ENCODE results near the gene PTPN6.

The PTPN6 gene

DNA sequence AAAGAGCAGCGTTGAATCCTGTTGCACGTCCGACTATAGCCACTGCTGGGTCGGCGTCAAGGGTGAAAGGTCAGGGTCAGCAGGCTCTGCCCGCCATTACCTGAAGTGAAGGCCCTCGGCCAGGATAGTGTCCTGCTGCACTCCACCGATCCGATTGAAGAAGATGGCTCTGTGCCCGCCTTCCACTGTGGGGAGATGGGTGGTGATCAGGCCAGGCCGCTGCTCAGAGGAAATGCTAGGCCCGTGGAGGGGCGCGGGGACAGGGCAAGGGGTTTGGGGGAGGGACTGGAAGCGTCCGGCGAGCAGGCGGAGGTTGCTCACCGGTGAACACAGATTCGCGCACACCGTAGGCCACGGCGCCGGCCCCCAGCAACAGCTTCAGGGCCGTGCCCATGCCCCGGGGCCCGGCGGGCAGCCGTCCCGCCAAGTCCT is 19.0 kb downstream of the PTPN6 start:
- no peak for DNase-seq (ENCODE audit: low read depth in 3 of 3)

DNA sequence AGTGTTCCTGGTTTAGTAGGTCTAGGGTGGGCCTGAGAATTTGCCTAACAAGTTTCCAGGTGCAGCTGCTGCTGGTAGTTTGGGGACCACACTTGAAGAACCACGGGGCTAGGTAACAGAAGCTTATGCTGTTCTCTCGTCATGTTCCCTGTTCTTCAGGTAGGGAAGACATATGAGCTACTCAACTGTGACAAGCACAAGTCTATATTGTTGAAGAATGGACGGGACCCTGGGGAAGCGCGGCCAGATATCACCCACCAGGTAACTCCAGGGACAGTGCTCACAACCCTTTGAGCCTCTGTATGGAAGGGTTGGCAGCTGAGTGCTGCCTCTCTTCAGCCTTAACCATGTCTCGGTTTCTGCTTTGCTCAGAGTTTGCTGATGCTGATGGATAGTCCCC is 23.0 kb downstream of the PTPN6 start:
- no peak for DNase-seq (ENCODE audit: low read depth in 3 of 3)

DNA sequence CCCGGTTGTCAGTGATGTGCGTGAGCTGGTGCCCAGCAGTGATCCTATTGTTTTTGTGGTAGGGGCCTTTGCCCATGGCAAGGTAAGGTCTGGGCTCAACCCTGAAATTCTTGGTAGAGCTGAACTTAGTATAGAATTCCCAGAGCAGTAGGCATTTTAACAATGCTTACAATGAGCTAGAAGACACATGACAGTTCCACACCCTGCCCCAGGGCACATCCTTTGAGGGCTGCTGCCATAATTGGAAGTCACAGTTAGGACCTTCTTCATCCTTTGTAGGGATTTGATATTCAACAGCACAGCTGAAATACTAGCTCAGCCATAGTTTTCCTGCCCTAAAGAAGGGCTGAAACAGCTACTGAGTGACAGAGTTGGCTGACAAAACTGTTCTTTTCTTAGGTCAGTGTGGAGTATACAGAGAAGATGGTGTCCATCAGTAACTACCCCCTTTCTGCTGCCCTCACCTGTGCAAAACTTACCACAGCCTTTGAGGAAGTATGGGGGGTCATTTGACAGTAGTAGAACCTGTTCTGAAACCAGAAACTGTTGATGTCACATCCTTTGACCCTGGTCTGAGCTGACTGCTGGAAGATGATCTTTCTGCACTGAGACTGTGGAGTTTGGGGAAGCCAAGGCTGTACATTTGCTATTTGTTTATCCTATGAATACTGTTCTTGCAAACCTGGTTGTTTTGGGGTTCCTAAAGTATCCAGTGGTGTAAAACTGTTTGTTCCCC is 24.3 kb downstream of the PTPN6 start:
- DNase-seq (ENCODE audit: low read depth in 3 of 3): no peak

DNA sequence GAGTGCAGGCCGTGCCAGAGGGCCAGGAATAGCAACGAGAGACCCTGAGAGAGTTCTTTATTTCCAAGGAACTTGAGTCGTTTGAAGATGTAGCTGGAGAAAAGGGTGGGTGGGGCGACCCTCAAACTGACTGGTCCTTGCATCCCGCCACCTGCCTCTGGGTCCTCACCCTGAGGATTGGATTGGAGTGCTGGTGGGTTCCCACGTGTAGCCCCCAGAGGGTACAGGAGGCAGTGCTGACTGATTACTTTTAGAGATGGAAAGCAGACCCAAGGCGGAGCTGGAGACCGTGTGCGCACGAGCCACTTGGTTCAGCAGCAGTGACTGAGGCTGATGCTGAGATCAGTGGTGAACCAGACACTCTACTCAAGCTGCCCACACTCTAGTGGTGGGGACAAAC is 26.5 kb downstream of the PTPN6 start:
- no peak for DNase-seq (ENCODE audit: low read depth in 3 of 3)

DNA sequence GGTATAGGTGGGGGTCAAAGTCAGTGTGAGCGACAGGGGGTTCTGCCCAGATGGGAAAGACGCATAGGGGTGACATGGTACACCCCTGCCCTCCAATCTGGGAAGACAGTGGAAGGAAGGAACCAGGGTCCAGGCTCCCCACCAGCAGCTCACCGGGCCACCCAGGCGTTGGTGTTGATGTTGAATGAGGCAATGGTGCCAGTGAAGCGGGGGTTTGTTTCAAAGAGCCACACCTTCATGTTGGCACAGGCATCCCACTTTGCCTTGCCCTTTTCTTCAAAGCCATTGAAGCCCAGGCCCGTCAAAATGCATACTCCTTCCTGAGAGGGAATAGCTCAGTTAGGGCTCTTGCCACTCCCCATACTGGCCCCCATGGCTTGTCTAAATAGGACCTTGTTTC is 27.0 kb downstream of the PTPN6 start:
- DNase-seq (ENCODE audit: low read depth in 3 of 3): no peak

DNA sequence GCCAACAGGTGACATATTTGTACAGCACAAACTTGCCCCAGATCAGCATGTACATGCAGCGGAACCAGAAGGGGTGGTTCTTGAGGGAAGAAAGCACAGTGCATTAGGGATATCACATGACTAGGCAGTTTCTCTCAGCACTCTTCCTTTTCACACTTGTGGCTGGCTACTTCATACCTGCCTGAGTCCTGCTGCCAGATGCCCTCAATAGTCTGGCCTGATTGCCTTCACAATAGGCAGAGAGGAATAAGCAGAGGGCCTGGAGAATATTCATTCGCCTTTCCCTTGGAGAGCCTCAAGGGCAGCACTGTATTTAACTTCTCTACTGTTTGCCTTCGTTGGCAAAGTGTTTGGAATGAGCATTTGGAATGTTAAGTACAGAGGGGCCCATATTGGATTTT is 27.5 kb downstream of the PTPN6 start:
- DNase-seq (ENCODE audit: low read depth in 3 of 3): no peak

DNA sequence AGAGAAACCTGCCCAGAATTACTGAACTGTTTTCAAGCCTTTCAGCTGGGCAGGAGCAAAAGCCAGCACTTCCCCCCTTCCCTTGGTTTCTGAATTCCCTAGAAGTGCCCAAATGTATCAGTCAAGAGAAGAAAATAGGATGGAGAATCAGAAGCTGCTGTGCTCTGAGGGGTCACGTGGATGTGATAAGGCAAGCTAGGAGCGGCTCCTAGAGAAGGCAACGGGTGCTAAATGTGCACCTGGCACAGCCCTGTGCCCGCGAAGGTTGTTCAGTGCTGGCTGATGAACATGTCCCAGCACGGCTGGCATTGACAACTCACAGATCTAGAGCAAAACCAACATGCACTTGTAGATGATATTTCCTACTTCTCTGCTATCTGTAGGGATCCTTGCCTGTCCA is 27.9 kb downstream of the PTPN6 start:
- no peak for DNase-seq (ENCODE audit: low read depth in 3 of 3)

DNA sequence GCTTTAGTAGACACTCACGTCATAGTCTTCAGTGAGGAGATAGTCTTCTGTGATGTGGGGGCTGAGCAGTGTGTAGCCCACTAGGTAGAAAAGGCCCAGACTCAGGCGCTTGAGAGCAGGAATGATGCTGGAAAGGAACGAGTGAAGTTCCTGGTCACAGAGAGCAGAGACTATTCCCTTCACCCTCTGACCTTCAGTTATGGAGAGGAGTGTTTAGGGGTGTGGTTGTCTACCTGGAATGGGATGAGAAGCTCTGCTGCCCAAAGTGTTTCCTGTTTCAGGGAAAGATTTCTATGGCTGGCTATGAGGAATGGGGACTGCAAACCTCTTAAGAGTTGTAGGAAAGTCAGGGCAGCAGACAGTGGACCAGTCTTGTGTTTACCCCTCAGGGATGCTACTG is 28.3 kb downstream of the PTPN6 start:
- no peak for DNase-seq (ENCODE audit: low read depth in 3 of 3)

DNA sequence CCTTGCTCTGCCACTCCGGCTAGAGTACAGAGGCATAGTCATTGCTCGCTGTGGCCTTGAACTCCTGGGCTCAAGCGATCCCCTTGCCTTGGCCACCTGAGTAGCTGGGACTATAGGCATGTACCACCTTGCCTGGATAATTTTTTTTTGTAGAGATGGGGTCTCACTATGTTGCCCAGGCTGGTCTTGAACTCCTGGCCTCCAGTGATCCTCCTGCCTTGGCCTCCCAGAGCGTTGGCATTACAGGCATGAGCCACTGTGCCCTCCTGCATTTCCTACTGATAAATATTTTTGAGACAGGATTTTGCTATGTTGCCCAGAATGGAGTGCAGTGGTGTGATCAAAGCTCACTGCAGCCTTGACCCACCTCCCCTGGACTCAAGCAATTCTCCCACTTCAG is 28.9 kb downstream of the PTPN6 start:
- DNase-seq (ENCODE audit: low read depth in 3 of 3): no peak

DNA sequence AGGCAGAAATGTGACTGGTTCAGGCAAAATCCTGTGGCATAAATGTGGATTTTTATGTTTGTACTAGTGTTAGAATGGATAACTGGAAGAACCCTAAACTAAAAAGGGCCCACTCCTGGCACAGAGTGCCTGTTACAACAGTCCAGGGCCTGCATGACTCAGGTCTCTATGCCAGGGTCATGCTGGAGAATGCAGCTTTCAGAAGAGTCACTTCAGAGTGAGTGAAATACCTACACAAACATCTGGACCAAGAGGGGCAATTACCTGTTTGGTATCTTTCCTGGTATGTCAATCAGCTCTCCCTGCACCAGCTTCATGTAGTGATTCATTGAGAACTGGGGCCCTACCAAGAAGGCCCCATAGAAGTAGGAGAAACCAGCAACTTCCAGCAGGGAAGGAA is 29.6 kb downstream of the PTPN6 start:
- DNase-seq (ENCODE audit: low read depth in 3 of 3): no peak

DNA sequence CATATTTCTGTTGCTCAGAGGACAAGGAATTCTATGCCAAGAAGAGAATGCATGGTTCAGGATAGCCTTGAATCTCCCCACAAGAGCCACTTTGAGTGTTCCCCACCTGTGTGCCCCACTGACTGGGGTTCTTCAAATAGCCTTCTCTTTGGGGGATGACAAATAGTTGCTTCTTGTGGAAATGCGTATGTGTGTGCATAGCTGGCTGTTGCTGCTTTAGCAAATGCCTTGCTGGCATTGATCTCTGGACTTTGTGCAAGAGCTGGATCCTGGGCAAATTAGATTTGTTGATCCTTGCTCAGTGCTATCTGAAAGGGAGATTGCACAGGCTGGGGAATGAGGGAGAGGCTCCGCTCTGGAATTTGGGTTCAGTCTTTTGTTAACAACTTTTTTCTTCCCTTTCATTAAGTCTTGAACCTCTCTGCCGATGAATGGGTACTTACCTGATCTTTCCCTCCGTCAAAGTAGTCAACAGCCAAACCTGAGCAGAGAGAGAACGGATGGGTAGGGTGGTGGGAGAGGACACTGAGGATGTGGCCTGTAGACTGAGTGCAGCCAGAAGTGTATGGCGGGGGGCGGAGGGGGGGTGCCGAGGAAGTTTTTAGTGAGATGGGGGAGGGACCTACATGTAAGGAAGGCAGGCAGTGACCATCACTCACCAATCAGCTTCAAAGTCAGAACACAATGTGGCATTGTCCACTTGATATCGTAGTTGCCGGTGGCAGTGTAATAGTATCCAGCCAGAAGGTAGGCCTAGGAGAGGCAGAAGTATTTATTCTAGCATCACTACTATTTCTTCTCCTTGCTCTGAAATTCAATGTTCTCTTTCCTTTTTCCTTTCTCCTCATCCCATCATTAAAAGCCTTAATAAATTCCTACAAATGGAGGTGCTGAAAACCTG is 30.2 kb downstream of the PTPN6 start:
- no peak for DNase-seq (ENCODE audit: low read depth in 3 of 3)

DNA sequence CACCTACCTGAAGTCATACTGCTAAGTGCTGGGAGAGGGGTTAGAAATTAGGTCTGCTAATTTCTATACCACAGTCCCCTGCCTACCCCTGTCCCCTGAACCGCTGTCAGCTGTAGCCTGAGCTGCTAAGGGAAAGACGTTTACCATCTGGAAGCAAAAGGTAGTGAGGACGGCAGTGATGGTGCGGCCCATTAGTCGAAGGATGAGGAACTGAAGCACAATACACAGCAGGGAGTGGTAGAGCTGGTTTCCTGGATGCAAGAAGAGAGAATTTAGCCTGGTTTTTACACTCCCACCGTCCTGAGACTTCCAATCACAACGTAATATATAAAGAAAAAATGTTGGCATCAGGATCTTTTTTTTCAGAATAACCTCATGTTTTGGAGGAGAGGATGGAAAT is 31.4 kb downstream of the PTPN6 start:
- no peak for DNase-seq (ENCODE audit: low read depth in 3 of 3)

DNA sequence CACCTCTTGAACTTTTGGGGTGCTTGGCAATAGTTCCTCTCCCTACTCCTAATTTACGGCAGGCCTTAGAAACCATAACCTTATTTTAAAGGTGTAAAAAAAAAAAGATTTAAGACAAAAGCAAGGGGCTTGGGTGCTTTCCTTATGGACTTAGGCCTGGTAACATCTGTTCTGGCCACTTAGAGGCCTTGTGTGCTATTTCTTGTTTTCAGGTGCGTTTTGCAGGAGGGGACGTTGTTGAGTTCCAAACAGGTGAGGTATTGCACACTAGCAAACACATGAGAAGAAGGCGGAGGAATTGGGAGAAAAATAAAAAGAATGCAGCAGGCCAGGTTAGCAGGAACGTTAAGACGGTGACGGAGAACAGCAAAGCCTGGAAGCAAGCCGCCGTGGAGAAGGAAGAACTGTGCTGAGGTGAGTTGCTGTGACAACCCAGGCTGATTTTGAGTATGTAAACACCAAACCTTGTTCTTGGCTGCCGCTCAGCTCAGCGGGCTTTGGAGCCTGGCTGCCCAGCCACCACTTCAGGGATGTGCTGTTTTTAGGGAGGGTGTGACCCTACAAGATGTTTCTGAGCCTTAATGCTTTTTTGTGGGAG is 36.9 kb downstream of the PTPN6 start:
- DNase-seq (ENCODE audit: low read depth in 3 of 3): no peak

DNA sequence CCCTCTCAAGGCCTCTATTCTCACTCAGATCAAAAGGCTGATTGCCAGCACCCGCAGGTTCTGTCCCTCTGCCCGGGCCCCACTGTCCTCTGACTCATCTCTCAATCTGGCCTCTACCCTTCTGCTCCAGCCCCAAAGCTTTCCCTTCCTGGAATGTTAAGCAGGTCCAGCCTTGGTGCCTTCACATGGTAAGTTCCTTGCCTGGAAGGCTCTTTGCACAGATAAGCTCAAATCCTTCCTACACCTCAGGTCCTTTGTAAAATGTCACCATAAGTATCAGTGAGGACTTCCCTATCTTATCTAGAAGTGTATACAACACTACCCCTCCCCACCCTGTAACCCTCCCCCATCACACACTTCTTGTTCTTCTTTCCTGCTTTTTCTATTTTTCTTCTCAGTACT is 44.9 kb downstream of the PTPN6 start:
- DNase-seq (ENCODE audit: low read depth in 3 of 3): no peak

DNA sequence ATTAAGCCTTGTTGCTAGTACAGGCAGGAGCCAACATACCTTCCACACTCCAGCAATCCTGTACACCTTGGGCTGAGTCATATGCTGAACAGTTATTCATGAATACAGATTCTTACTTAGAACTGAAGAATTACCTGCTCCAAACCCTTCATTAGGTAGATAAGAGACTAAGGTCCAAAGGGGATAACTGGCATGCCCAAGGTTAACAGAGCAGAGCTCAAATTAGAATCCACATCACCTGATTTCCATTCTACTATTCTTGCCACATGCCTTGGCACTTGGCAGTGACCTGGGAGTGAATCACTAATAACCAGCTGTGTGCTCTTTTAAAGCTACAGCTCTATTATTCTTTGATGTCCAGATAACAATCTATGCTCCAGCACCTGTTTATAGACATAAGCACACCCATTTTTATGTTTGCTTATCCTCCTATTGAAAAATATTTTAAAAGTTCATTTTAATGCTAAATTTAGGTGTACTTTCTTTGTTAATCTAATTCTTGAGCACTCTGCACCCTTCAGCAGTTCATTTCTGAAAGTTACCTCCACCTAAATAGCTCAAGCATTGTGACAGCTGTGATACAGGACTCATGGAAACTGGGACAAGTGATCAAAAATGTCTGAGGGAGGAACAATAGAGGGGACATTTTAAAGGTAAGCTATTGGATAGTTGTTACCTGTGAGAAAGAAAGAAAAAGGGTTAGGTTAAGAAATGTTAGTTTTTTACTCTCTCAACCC is 47.7 kb downstream of the PTPN6 start:
- DNase-seq (ENCODE audit: low read depth in 3 of 3): no peak

DNA sequence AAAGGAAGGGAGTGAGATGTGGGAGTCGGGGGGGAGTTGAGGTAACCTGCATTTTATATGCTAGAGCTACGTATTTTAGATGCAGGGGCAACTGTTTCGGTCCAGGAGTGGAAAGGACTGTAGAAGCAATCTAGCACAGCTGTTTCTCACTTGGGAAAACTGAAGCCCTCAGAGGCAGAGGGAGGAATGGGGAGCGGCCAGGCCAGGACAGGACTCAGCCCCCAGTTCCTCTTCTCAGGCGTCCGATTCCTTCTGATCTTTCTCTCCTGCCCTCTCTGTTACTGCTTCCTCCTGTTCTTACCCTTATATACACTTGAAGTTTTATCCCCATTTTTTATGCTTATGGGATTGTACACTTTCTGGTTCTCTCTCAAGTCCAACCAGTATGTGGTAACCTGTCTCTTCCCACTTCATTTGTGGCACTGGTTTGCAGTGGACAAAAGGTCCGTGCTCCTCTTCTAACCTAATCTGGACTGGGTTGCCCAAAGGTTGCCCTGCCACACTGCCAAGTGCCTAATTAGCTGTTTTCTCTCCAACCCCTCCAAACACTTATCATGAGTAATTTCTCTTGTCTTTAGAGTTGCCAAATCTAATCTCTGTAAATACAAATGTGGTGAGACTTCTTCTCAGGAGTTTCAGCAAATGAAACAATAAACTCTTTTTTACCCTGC is 50.9 kb downstream of the PTPN6 start:
- no peak for DNase-seq (ENCODE audit: low read depth in 3 of 3)

DNA sequence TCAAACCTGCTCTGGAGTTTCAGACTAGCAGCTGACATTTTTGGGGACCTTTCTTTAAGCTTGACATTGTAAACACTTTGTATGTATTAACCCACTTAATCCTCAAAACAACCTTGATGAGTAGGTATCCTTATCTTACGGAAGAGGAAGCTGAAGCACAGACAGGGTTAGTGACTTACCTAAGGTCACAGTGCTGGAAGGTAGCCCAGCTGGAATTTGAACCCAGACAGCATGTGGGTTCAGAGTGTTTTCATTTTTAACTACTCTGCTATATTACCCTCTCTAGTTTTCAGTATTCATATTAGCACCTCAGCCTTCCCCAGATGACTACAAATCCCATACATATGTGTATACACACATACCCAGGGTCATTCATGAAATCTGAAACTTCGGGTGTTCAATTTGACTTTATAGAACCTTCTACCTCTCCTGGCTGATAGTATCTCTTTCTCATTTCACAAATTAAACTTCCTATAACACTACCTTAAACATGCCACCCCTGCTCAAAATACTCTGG is 53.2 kb downstream of the PTPN6 start:
- no peak for DNase-seq (ENCODE audit: low read depth in 3 of 3)

DNA sequence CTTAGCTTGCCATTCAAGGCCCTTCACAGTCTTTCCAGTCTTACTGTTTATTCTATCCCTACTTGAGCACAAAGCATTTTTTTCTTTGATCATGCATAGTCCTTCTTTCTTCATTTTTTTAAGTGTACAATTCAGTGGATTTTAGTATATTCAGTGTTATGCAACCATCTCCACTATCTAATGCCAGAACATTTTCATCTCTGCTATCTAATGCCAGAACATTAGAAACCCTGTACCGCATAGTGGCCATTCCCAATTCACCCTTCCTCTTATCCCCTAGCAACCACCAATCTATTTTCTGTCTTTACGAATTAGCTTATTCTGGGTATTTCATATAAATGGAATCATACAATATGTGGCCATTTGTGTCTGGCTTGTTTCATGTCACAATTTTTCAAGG is 53.7 kb downstream of the PTPN6 start:
- DNase-seq (ENCODE audit: low read depth in 3 of 3): no peak

DNA sequence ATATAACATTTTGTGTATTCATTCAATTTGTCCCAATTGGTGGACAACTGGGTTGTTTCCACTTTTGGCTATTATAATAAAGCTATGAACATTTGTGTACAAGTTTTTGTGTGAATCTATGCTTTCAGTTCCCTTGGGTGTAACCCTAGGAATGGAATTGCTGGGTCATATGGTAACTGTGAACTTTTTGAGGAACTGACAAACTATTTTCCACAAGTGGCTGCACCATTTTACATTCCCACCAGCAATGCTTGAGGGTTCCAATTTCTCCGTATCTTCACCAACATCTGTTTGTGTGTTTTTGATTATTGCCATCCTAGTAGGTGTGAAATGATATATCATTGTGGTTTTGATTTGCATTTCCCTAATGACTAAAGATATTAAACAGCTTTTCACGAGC is 54.2 kb downstream of the PTPN6 start:
- no peak for DNase-seq (ENCODE audit: low read depth in 3 of 3)

DNA sequence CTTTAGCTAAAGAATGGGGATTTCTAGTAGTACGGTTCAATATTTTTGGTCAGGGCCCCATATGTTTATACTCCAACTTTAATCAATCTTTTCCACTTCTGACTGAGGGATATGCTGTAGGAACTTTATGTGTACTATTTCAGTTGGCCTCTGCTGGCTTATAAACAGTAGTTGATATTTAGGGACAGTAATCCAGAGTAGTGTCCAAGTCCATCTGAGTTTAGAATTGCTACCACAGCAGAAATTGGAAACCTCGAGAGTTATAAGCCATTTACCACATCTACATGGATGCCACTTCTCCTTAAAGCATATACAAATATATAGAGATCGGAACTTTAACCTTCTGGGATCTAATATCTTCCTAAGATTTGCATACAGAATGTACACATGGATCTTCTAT is 55.5 kb downstream of the PTPN6 start:
- DNase-seq (ENCODE audit: low read depth in 3 of 3): no peak

DNA sequence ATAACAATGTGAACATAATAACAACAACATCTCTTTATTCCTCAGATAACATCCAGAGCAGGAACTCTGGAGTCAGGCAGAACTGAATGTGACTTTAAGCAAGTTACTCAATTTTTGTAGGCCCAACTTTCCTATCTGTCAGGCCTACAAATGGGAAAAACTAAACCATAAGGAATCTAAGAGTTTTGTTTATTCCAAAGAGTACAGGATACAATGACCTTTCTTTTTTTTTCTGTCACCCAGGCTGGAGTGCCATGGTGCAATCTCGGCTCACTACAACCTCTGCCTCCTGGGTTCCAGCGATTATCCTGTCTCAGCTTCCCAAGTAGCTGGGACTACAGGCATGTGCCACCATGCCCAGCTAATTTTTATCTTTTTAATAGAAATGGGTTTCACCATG is 57.7 kb downstream of the PTPN6 start:
- no peak for DNase-seq (ENCODE audit: low read depth in 3 of 3)
